Adrenal gland (tissue), 5 donors: ENCODE data around the gene SYCE3.

ENCODE experiments used
- POLR2A ChIP-seq, 2 donors: fragments of 450-650 bp; IDR thresholded peaks; one replicate each; pipeline ENCODE4 v1.6.1; 2017; ENCODE audit warnings: antibody characterized with exemption in 2 of 2, mild to moderate bottlenecking in 2 of 2, moderate library complexity in 1 of 2
- TF ChIP-seq, protein P1 (sequence below), 6 experiments: fragments of 450-650 bp in 4 of 6; fragments of 200-600 bp in 2 of 6; sonication (generic) in 1 of 6; IDR thresholded peaks; 1 replicate in 5 of 6; 2 replicates in 1 of 6; pipeline versions ENCODE4 v1.5.1 to v1.8.0; 2016 to 2021; ENCODE audit warnings: antibody characterized with exemption in 6 of 6, mild to moderate bottlenecking in 2 of 6, moderate library complexity in 1 of 6
- donor health status: DM: no; HTN: no; CAD: no.

- TF ChIP-seq, protein P1, sequence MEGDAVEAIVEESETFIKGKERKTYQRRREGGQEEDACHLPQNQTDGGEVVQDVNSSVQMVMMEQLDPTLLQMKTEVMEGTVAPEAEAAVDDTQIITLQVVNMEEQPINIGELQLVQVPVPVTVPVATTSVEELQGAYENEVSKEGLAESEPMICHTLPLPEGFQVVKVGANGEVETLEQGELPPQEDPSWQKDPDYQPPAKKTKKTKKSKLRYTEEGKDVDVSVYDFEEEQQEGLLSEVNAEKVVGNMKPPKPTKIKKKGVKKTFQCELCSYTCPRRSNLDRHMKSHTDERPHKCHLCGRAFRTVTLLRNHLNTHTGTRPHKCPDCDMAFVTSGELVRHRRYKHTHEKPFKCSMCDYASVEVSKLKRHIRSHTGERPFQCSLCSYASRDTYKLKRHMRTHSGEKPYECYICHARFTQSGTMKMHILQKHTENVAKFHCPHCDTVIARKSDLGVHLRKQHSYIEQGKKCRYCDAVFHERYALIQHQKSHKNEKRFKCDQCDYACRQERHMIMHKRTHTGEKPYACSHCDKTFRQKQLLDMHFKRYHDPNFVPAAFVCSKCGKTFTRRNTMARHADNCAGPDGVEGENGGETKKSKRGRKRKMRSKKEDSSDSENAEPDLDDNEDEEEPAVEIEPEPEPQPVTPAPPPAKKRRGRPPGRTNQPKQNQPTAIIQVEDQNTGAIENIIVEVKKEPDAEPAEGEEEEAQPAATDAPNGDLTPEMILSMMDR (IDR thresholded peaks at IDR 0.05) = no peak
- TF ChIP-seq POLR2A (IDR thresholded peaks at IDR 0.05) = no peak
Measured at GRCh38 chr22:50581031-50581949, 18.6 kb upstream of the SYCE3 start.
